DLD1 (cell line): ENCODE results near the gene PLD5.
"Not testable (repeated sequence)": the region's sequence is repeated elsewhere in the genome, so short reads cannot be mapped to it uniquely, and the experiment has no call there.

Experiments used
- in situ Hi-C: cut with HindIII; loops from 2 replicates; pipeline ENCODE4 v1.10.0; 2017; ENCODE audit warnings: low sequenced_read_pairs

The PLD5 gene

GRCh38 chr1:242178924-242179708, 345.4 kb downstream of the PLD5 start:
- in situ Hi-C loops = no loop called here

- in situ Hi-C loops = no loop called here
Observed at GRCh38 chr1:242178436-242178835, 346.1 kb downstream of the PLD5 start.

- in situ Hi-C loops = no loop called here
Observed at GRCh38 chr1:242162140-242162539, 362.4 kb downstream of the PLD5 start.

DNA sequence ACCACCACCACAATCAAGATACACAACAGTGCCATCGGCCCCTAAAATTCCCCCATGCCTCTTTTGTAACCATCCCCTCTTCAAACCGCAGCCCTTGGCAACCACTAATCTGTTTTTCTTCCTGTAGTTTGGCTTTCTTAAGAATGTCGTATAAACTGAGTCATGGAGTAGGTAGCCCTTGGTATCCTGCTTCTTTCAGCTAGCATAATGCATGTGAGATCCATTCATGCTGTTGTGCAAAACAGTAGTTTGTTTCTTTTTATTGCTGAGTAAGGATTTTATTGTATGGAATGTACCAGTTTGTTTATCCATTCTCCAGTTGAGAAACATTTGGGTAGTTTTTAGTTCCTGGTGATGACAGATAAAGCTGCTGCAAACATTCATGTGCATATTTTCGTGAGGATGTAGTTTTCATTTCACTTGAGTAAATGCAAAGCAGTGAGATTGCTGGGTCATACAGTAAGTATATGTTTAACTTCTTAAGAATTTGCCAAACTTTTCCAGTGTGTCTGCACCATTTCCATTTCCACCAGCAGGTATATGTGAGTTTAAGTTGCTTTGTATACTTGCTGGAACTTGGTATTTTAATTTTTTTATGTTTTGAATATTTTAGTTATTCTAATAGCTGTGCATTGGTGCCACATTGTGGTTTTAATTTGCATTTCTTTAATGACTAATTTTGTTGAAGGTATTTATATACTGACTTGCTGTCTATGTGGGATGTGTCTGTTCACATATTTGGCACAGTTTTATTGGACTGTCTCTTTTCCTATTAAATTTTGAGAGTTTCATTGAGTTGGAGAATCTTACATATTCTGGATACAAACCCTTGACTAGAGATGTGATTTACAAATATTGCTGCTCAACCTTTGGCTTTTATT, 377.2 kb downstream of the PLD5 start:
- in situ Hi-C loops = no loop called here

- in situ Hi-C loops = no loop called here
Observed at GRCh38 chr1:242146652-242147051, 377.8 kb downstream of the PLD5 start.

DNA sequence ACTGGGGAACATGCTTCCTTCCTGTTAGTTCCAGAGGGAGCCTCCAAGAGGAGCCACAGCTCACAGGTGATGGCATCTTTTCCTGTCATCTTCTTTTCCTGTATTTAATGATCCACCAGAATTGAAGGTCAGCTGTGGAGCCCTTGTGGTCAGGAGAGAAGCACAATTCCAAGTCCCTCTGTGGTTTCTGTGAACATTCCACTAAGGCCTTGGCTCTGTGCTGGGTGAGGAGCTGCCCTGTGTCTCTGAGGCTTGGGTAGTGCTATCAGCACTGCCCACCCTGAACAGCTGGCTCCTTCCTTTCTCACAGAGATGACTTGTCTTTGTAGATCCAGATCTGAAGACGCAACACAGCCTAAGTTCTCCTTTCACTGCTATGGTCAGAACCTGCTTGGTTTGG, 383.7 kb downstream of the PLD5 start:
- in situ Hi-C loops = no loop called here

DNA sequence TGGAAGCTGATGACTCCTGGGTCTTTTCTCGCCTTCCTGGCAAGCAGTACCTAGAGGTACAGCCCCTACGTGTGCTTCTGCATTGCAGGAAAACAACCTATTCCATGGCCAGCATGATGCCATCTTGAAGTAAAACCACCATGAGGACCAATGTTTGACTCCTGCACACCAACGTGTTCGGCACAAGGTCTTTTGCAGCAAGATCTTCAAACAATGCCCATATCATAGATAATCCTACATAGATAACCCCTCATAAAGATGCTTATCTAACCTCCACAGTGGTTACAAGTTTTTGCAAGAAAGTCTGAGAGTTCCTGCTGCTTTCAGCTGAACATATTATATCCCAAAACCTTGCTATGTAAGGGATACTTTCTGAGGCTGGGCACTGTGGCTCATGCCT, 384.5 kb downstream of the PLD5 start:
- in situ Hi-C loops = no loop called here

- in situ Hi-C loops = no loop called here
Observed at GRCh38 chr1:242139442-242139841, 385.1 kb downstream of the PLD5 start.

- in situ Hi-C loops = no loop called here
Observed at GRCh38 chr1:242133796-242134195, 390.7 kb downstream of the PLD5 start.

DNA sequence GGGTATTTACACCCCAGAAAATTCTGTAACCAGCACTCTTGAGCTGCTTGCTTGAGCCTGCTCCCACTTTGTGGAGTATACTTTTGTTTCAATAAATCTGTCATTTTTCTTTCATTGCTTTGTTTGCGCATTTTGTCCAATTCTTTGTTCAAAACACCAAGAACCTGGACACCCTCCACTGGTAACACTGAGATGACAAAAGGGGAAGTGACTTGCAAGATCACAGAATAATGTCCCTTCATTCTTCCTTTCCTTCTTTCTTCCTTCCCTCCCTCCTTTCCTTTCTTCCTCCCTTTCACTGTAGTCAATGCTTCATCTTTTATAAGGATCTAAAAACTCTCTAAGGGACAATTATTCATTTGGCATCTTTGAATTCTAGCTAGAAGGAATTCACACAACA, 391.1 kb downstream of the PLD5 start:
- in situ Hi-C loops = no loop called here

- in situ Hi-C loops = no loop called here
Observed at GRCh38 chr1:242132121-242132817, 392.2 kb downstream of the PLD5 start.

DNA sequence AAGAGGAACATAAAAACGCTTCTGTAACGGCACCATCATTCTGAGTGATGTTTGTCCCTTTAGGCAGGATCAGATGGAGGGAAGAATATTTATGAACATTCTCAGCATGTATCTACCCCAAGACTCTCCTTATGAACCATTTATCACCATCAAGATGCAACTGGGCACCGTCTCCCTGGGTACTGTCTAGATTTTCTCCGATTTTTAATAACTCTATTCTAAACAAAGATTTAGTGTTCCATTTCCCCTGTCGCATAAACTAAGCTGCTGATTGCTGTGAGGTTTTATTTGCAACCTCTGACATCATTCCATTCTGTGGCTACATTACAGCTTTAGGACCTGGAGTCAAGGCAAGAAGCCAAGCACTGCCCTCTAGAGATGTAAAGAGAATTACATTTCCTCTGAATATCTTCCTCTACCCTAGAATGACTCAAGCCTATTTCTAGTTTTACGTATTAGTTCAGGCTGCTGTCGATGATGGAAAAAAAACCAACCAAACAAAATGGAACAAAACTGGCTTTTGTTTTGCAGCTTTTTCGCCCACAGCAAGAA, 395.5 kb downstream of the PLD5 start:
- in situ Hi-C loops = no loop called here

DNA sequence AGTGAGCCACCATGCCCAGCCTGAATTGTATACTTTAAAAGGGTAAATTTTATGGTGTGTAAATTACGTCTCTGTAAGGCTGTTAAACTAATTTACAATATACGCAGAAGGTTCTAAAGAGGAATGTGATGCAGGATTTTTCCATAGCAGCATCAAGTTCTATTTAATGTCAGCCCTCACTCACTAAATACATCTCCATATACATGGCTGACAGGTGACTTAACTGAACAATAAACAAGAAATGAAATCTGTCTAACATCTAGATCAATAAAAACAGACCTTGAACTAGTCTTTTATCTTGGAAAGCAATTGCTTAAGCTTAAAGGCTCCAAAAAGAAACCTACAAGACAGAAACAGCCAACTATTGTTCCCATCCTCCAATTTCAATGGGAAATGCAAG, 404.1 kb downstream of the PLD5 start:
- in situ Hi-C loops = no loop called here

DNA sequence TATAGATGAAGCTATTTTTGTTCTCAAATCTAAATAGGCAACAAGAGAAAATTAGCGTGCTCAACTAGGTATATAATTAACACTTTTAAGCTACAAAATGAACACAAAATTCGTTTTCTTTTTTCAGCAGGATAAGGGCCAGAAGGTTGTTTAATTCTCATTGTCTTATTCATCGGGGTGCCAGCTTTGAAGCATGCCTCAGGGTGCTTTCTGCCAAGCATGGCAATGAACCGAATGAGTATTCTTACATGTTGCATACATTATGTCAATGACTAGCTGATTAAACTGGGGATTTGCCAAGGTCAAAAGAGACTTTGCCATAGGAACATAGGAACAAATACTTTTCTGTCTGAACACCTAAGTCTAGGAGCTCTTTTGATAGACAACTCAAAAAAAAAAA, 423.6 kb downstream of the PLD5 start:
- in situ Hi-C loops = no loop called here

DNA sequence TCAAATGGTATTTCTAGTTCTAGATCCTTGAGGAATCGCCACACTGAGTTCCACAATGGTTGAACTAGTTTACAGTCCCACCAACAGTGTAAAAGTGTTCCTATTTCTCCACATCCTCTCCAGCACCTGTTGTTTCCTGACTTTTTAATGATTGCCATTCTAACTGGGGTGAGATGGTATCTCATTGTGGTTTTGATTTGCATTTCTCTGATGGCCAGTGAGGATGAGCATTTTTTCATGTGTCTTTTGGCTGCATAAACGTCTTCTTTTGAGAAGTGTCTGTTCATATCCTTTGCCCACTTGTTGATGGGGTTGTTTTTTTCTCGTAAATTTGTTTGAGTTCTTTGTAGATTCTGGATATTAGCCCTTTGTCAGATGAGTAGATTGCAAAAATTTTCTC, 427.2 kb downstream of the PLD5 start:
- in situ Hi-C loops = not testable (repeated sequence)

DNA sequence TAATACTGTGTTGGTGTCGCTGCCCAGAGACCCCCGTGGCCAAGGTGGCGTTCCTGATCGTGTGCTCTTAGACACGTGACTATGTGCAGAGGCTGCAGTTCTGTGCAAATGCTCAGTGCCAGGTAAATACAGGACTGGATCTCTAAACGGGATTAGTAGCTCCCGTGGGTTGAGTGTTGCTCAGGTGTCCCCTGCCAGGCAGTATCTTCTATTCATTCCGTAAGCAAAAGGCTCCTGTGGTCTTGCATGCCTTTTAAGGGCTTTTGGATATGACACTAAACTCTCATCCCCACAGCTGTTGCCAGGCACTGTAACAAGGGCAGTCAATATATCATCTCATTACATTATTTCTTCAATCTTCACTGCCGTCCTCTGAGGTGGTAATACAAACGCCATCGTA, 431.4 kb downstream of the PLD5 start:
- in situ Hi-C loops = no loop called here

DNA sequence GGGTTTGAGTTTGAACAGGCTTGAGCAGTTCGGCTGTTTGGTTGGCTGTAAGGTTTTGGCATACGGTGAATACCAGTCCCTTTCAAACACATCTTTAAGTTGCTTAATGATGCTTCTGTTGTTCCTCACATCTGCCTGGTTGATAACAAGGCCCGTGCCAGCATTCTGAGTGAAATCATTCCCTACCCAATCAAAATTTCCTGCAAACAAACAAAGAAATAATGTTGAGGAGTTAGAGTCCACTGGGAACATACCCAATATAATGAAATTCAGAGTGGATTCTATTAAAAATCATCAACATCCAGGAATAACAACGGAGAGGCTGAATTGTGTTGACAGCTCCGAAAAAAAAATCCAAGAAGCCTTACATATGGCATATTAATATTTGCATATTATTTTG, 434.6 kb downstream of the PLD5 start:
- in situ Hi-C loops = no loop called here

DNA sequence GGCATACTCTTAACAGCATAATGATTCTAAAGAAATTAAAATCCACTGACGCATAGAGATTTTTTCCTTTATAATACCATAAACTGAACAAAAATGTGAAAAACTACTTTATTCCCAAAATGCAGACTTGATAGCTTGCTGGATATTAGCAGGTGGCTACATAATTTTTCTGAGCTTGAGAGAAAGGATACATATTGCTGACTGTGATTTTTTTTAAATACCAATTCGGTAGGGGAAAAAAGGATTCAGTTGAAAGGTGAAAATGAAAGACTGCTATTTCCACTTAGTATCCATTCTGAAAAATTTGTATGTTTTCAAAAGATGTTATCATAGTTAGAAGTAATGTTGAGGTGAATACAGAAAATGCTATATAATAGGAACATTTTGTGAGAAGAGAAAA, 435.6 kb downstream of the PLD5 start:
- in situ Hi-C loops = no loop called here

DNA sequence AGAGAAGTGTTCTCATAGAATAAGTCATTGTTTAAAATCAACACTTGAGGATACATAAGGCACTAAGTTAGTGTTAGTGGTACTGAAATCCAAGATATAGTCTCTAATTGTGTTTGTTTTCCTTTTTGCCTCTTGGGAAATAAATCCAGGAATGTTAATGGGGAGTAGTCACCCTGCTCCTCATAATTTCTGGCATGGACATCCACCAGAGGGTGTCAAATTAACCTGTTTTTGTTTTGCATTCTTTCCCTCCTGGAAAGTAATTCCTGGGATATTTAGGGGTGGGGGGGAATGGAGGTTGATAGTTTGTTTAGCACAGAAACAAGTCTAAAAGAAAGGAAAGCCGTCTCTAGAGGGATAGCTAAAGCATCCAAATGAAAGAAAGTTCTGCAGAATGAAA, 437.8 kb downstream of the PLD5 start:
- in situ Hi-C loops = no loop called here

DNA sequence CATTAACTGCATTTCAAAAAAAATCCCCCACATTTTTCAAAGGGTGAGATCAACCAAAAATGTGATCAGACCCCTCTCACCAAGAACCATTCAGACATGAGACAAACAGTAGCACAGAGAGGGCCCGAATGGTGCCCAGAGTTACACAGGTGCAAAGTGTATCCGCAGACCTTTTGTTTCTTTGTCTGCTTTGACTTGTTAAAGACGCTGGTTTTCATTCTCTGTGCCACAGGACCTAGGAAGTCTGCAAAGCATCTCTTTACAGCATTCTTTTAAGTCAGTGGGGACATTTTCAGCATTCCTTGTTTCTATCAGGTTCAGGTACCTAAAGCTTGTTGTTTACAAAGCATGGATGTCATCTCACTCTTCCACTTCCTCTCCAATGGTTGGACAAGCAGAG, 438.4 kb downstream of the PLD5 start:
- in situ Hi-C loops = no loop called here

GRCh38 chr1:242083742-242084141, 440.8 kb downstream of the PLD5 start:
- in situ Hi-C loops = no loop called here
